Measurements from ENCODE around the gene NRSN2. TPM values are rescaled to one million over a fixed set of nuclear protein-coding genes. Genes with fewer than 3 reads are reported as not detected.
"Not testable (repeated sequence)": the region's sequence is repeated elsewhere in the genome, so short reads cannot be mapped to it uniquely, and the experiment has no call there.

NRSN2 gene
- total and polyA plus RNA-seq, 5 experiments from 2014 or later = 1.2 to 3.6 (median 1.7) TPM

DNA sequence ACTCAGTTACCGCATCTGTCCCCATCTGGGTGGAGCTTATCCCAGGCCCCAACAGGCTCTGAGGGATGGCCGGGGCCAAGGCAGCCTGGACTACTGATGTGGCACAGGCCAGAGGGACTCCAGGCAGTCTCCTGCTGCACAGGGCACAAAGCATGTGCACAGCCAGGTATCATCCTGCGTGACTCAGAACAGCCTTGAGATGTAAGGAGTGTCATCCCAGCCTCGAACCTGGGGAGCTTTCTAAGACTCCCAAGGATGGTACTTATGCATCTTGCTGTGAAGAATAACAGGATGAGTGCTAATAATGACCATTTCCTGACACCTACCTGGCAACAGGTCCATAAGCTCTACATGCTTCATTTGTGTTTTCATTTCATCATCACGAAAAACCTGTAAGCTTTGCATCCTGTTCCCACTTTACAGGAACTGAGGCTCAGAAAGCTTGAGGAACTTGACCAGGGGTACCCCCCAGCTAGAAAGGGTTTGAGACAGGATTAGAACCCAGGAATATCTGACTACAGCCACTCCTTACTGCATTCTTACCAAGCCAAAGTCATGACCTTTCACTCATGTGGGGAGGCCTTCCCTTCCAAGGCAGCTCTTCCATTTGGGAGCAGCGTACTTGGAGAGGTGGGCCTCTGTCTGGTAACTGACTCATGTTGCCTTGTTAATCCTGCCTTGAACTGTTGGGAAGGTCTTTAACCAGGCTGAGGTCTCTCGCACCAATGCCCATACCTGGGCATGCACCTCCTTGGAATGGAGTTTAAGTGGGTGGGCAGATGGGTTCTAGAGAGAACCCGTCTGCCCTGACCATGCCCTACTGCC lies 35.6 kb downstream of the NRSN2 start:
- no peaks in the 10 kb centered on the region for H3K27me3 Mint-ChIP-seq
- H3K36me3 Mint-ChIP-seq = peaks cover 0 to 6% (median 0%) of the 10 kb centered on the region in 3 donors
- POLR2A ChIA-PET = interaction anchor here (0.6 to 0.9 kb wide), 2 partner anchors 17 to 25 kb away, joined by 3 to 5 read pairs; no protein-coding TSS in a partner anchor
- H3K4me3 Mint-ChIP-seq = peak overlapping the region; percentile 72 to 91 (median 84)
- peak overlapping the region; percentile 45 to 83 (median 74) for H3K27ac Mint-ChIP-seq
- no peaks in the 10 kb centered on the region for H3K9me3 Mint-ChIP-seq
- peaks cover 4 to 20% (median 11%) of the 10 kb centered on the region in 4 donors for H3K4me1 Mint-ChIP-seq
- DNase-seq (peak in 1 of 10 donors; percentile 11), ATAC-seq (peak in 1 of 2 donors; percentile 4)

DNA sequence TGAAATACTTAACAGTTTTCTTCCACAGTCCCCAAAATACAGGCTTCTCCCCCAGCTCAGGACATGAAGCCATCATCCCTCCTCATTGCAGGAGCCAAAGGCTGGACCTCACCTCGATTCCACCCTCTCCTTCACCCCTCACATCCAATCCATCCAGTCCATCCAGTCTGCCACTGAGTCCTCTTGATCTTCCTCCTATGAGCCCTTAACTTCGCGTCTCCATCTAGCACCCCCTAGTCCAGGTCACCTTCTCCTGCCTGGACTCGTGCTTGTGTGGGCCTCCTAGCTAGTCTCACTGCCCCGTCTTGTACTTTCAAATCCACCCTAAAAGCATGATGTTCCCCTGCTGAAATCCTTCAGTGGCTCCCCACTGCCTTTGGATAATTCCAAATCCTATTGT lies 37.0 kb downstream of the NRSN2 start:
- ATAC-seq = no peak
- peaks cover 0 to 19% (median 6%) of the 10 kb centered on the region in 3 donors for H3K36me3 Mint-ChIP-seq
- peak overlapping the region in 8 of 10 donors; percentile 31 to 78 (median 46) for H3K27ac Mint-ChIP-seq
- DNase-seq = peak in 1 of 10 donors; percentile 41
- H3K9me3 Mint-ChIP-seq = no peaks in the 10 kb centered on the region
- H3K27me3 Mint-ChIP-seq = no peaks in the 10 kb centered on the region
- H3K4me1 Mint-ChIP-seq = peaks cover 4 to 20% (median 12%) of the 10 kb centered on the region in 4 donors
- POLR2A ChIA-PET = no interaction called here
- H3K4me3 Mint-ChIP-seq = peak overlapping the region in 5 of 10 donors; percentile 2 to 66 (median 26)

DNA sequence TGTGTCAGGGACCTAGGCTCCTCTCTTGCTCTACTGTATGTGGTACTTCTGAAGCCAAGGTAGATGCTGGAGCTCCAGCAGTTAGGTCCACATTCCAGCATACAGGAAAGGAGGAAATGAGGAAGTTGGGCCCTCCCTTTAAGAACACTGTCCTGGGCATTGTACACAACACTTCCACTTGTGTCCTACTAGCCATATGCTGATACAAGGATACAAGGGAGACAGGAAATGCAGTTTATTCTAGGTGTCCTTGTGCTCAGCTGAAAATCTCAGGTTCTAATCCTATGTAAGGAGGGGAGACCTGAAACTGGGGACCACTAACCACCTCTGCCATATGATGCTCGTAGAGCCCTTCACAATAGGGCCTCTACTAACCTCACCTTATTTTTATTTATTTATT lies 37.8 kb downstream of the NRSN2 start:
- no peak for DNase-seq
- no peaks in the 10 kb centered on the region for H3K27me3 Mint-ChIP-seq
- H3K9me3 Mint-ChIP-seq = no peaks in the 10 kb centered on the region
- ATAC-seq = no peak
- peaks cover 4 to 20% (median 12%) of the 10 kb centered on the region in 4 donors for H3K4me1 Mint-ChIP-seq
- POLR2A ChIA-PET = interaction anchor here (0.7 to 1.0 kb wide), 2 partner anchors 13 to 20 kb away, joined by 3 read pairs; no protein-coding TSS in a partner anchor
- H3K27ac Mint-ChIP-seq = peak overlapping the region in 1 of 10 donors; percentile 45
- H3K36me3 Mint-ChIP-seq = peaks cover 0 to 27% (median 9%) of the 10 kb centered on the region in 3 donors
- peak overlapping the region in 3 of 10 donors; percentile 1 to 28 (median 3) for H3K4me3 Mint-ChIP-seq

DNA sequence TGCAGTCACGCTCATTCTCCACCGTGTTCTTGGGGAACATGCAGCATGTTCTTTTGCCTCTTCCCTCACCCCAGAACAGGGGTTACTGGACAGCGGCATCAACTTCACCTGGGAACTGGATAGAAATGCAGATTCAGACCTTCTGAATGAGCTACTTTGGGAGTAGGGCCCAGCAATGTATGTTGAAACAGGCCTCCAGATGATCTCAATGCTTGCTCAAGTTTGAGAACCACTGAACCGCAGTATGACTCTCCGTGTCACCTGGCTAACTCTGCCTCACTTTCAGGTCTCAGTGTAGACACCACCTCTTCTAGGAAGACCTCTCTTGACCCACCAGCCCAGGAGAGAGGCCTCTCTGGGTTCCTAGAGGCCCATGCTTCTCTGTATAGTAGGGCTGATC lies 38.5 kb downstream of the NRSN2 start:
- DNase-seq = no peak
- Mint-ChIP-seq H3K4me1 (peaks cover 4 to 20% (median 12%) of the 10 kb centered on the region in 4 donors), H3K9me3 (no peaks in the 10 kb centered on the region), H3K4me3 (no peak overlapping the region), H3K27ac (peak overlapping the region in 2 of 10 donors; percentile 24 to 53), H3K36me3 (peaks cover 0 to 33% (median 13%) of the 10 kb centered on the region in 3 donors), H3K27me3 (no peaks in the 10 kb centered on the region)
- POLR2A ChIA-PET = interaction anchor here (0.7 kb wide), 1 partner anchor 14 kb away, joined by 3 read pairs; no protein-coding TSS in a partner anchor
- no peak for ATAC-seq

GRCh38 chr20:386634-387033 lies 39.7 kb downstream of the NRSN2 start:
- peaks cover 0 to 20% (median 12%) of the 10 kb centered on the region in 4 donors for H3K4me1 Mint-ChIP-seq
- H3K9me3 Mint-ChIP-seq, H3K27me3 Mint-ChIP-seq, ATAC-seq, POLR2A ChIA-PET, H3K4me3 Mint-ChIP-seq, DNase-seq: not testable (repeated sequence)
- peak overlapping the region in 1 of 10 donors; percentile 7 for H3K27ac Mint-ChIP-seq
- H3K36me3 Mint-ChIP-seq = peaks cover 0 to 41% (median 20%) of the 10 kb centered on the region in 3 donors

GRCh38 chr20:387520-387919 lies 40.6 kb downstream of the NRSN2 start:
- no peak overlapping the region for H3K4me3 Mint-ChIP-seq
- H3K9me3 Mint-ChIP-seq = no peaks in the 10 kb centered on the region
- H3K27me3 Mint-ChIP-seq = no peaks in the 10 kb centered on the region
- no peak overlapping the region for H3K27ac Mint-ChIP-seq
- peaks cover 0 to 13% (median 9%) of the 10 kb centered on the region in 4 donors for H3K4me1 Mint-ChIP-seq
- ATAC-seq = no peak
- DNase-seq = no peak
- POLR2A ChIA-PET = no interaction called here
- H3K36me3 Mint-ChIP-seq = peaks cover 0 to 50% (median 26%) of the 10 kb centered on the region in 3 donors

GRCh38 chr20:388034-388994 lies 41.4 kb downstream of the NRSN2 start:
- Mint-ChIP-seq H3K4me3 (no peak overlapping the region), H3K27ac (peak overlapping the region in 1 of 10 donors; percentile 88), H3K36me3 (peaks cover 0 to 57% (median 30%) of the 10 kb centered on the region in 3 donors), H3K27me3 (no peaks in the 10 kb centered on the region), H3K4me1 (peaks cover 0 to 7% (median 4%) of the 10 kb centered on the region in 4 donors), H3K9me3 (no peaks in the 10 kb centered on the region)
- no peak for DNase-seq
- POLR2A ChIA-PET = no interaction called here
- ATAC-seq = no peak

- no peak for DNase-seq
- H3K4me3 Mint-ChIP-seq = no peak overlapping the region
- POLR2A ChIA-PET = no interaction called here
- H3K27ac Mint-ChIP-seq = no peak overlapping the region
- ATAC-seq = no peak
- H3K4me1 Mint-ChIP-seq = peaks cover 0 to 5% (median 0%) of the 10 kb centered on the region in 4 donors
- H3K36me3 Mint-ChIP-seq = peaks cover 0 to 67% (median 34%) of the 10 kb centered on the region in 3 donors
- no peaks in the 10 kb centered on the region for H3K27me3 Mint-ChIP-seq
- no peaks in the 10 kb centered on the region for H3K9me3 Mint-ChIP-seq
Measured at GRCh38 chr20:389220-389619, 42.3 kb downstream of the NRSN2 start.

GRCh38 chr20:391041-391711 lies 44.3 kb downstream of the NRSN2 start:
- H3K4me3 Mint-ChIP-seq = no peak overlapping the region
- H3K4me1 Mint-ChIP-seq = peaks cover 0 to 2% (median 0%) of the 10 kb centered on the region in 4 donors
- peaks cover 0 to 77% (median 34%) of the 10 kb centered on the region in 3 donors for H3K36me3 Mint-ChIP-seq
- ATAC-seq = no peak
- DNase-seq = no peak
- no peaks in the 10 kb centered on the region for H3K9me3 Mint-ChIP-seq
- H3K27ac Mint-ChIP-seq = no peak overlapping the region
- POLR2A ChIA-PET = interaction anchor here (0.6 to 0.7 kb wide), 2 partner anchors 11 to 44 kb away, joined by 3 to 6 read pairs; partner anchors contain the start of gene TRIB3
- no peaks in the 10 kb centered on the region for H3K27me3 Mint-ChIP-seq

- H3K4me1 Mint-ChIP-seq, ATAC-seq, H3K4me3 Mint-ChIP-seq, H3K9me3 Mint-ChIP-seq, H3K27me3 Mint-ChIP-seq, POLR2A ChIA-PET: not testable (repeated sequence)
- peak overlapping the region in 1 of 10 donors; percentile 38 for H3K27ac Mint-ChIP-seq
- H3K36me3 Mint-ChIP-seq = peaks cover 0 to 88% (median 38%) of the 10 kb centered on the region in 3 donors
- DNase-seq = peak in 1 of 10 donors; percentile 54
Measured at GRCh38 chr20:393296-393695, 46.4 kb downstream of the NRSN2 start.

DNA sequence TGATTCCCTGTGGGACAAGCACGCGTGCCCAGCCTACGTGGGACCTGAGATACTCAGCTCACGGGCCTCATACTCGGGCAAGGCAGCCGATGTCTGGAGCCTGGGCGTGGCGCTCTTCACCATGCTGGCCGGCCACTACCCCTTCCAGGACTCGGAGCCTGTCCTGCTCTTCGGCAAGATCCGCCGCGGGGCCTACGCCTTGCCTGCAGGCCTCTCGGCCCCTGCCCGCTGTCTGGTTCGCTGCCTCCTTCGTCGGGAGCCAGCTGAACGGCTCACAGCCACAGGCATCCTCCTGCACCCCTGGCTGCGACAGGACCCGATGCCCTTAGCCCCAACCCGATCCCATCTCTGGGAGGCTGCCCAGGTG lies 49.3 kb downstream of the NRSN2 start:
- DNase-seq (no peak), ATAC-seq (no peak)
- H3K27ac Mint-ChIP-seq = no peak overlapping the region
- peaks cover 0 to 2% (median 0%) of the 10 kb centered on the region in 4 donors for H3K4me1 Mint-ChIP-seq
- no peaks in the 10 kb centered on the region for H3K9me3 Mint-ChIP-seq
- no peaks in the 10 kb centered on the region for H3K27me3 Mint-ChIP-seq
- H3K4me3 Mint-ChIP-seq = no peak overlapping the region
- peaks cover 0 to 66% (median 25%) of the 10 kb centered on the region in 3 donors for H3K36me3 Mint-ChIP-seq
- POLR2A ChIA-PET = interaction anchor here (0.6 kb wide), 1 partner anchor 55 kb away, joined by 3 read pairs; no protein-coding TSS in a partner anchor

Measured in naive thymus-derived CD8-positive, alpha-beta T cell (primary cell).